Right forelimb (tissue), 1 donor: ENCODE results near the gene NADK.
"Not testable (repeated sequence)": the region's sequence is repeated elsewhere in the genome, so short reads cannot be mapped to it uniquely, and the experiment has no call there.

Experiments used
- DNase-seq: peaks from one replicate; pipeline ENCODE4 v3.0.0-alpha.2; 2018

NADK gene

GRCh38 chr1:1703796-1704195 is 74.5 kb downstream of the NADK start:
- DNase-seq, result no peak

GRCh38 chr1:1702506-1702905 is 75.8 kb downstream of the NADK start:
- DNase-seq, result not testable (repeated sequence)
